A673 (cell line): Measurements from ENCODE around the gene GPATCH2L.

Source experiments
- CTCF ChIP-seq: fragments of 300-800, 200-600 bp; sonication (generic); conservative IDR thresholded peaks from 2 replicates; pipeline ENCODE4 v1.5.1; 2017; ENCODE audit warnings: low read depth, mild to moderate bottlenecking, antibody characterized with exemption, low read length, moderate library complexity, mixed read lengths
- EZH2 ChIP-seq: fragments of 200-600 bp; sonication (generic); IDR thresholded peaks from 2 replicates; pipeline ENCODE4 v1.6.1; 2017; ENCODE audit warnings: borderline replicate concordance, low read depth, mild to moderate bottlenecking, mixed read lengths, antibody characterized with exemption, low read length; ENCODE audit not compliant: poor library complexity, severe bottlenecking

DNA sequence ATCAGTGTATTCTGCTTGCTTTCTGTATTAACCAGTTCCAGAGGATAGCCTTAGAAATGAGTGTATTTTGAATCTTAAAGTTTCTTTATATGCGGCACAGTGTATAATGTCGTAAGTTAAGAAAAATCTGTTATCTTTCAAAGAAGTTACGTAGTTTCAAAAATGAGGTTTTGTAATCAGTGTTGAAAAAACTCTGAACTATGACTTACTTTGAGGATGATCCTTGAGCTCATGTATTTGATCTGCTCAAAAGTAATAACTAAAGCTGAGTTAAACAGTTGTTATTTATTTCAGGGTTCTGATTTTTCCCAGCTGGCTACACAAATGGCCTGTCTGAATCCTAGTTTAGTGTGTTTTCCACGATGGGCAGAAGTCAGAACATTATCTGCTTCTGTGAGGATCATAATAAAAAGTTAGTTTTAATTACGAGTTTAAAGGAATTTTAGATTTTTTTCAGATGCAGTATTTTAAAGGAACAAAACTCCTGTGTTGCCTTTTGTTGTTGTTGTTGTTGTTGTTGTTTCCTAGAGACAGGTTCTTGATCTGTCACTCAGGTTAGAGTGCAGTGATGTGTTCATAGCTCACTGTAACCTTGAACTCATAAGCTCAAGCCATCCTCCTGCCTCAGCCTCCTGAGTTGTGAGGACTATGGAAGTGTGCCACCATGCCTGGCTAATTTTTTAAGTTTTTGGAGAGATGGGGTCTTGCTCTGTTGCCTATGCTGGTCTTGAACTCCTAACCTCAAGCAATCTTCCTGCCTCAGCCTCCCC is 52.9 kb downstream of the GPATCH2L start:
- TF ChIP-seq CTCF = no peak
- TF ChIP-seq EZH2 = no peak
